NCI-H2081 (cell line): Measurements from ENCODE around the gene CCL5.

Experiments used
- DNase-seq, 2 experiments: peaks; one replicate each; lab custom pipeline; 2025; lab: John Stamatoyannopoulos, UW

CCL5 gene

GRCh38 chr17:35879773-35880654 is at the start of gene CCL5:
Gene CCL5 (minus strand): TSS chr17:35880360.
- no peak for DNase-seq

- DNase-seq: no peak
Measured at GRCh38 chr17:35927714-35928113, 47.6 kb upstream of the CCL5 start.

- no peak for DNase-seq
Measured at GRCh38 chr17:35923609-35924114, 43.5 kb upstream of the CCL5 start.

GRCh38 chr17:35920229-35920628 is 40.1 kb upstream of the CCL5 start:
- DNase-seq: no peak

- no peak for DNase-seq
Measured at GRCh38 chr17:35918665-35919064, 38.5 kb upstream of the CCL5 start.

GRCh38 chr17:35917519-35918213 is 37.5 kb upstream of the CCL5 start:
- DNase-seq: no peak

GRCh38 chr17:35915153-35915964 is 35.2 kb upstream of the CCL5 start:
- no peak for DNase-seq

- no peak for DNase-seq
Measured at GRCh38 chr17:35914354-35914753, 34.2 kb upstream of the CCL5 start.

GRCh38 chr17:35913609-35914008 is 33.4 kb upstream of the CCL5 start:
- no peak for DNase-seq

- no peak for DNase-seq
Measured at GRCh38 chr17:35912942-35913341, 32.8 kb upstream of the CCL5 start.

GRCh38 chr17:35912339-35912912 is 32.3 kb upstream of the CCL5 start:
- DNase-seq: no peak

GRCh38 chr17:35909408-35909807 is 29.2 kb upstream of the CCL5 start:
- no peak for DNase-seq

- DNase-seq: no peak
Measured at GRCh38 chr17:35907691-35908090, 27.5 kb upstream of the CCL5 start.

GRCh38 chr17:35906926-35907637 is 26.9 kb upstream of the CCL5 start:
- no peak for DNase-seq

- DNase-seq: no peak
Measured at GRCh38 chr17:35906191-35906925, 26.2 kb upstream of the CCL5 start.

GRCh38 chr17:35903451-35903850 is 23.3 kb upstream of the CCL5 start:
- no peak for DNase-seq

- no peak for DNase-seq
Measured at GRCh38 chr17:35901631-35902175, 21.5 kb upstream of the CCL5 start.

GRCh38 chr17:35900708-35901480 is 20.7 kb upstream of the CCL5 start:
- no peak for DNase-seq

- DNase-seq: no peak
Measured at GRCh38 chr17:35900280-35900679, 20.1 kb upstream of the CCL5 start.
